NB4 (cell line): ENCODE measurements around the gene GGN.

Source experiments
- DNase-seq: peaks from one replicate; pipeline ENCODE4 v3.0.0; 2010; ENCODE audit warnings: low read depth
- H3K4me3 ChIP-seq: one replicate; pipeline ENCODE4 v1.5.1; 2011; ENCODE audit warnings: mild to moderate bottlenecking, low read depth, low read length, moderate library complexity
- CTCF ChIP-seq: IDR thresholded peaks from one replicate; pipeline ENCODE4 v1.5.1; 2012; ENCODE audit warnings: low read depth, low read length
- MAX ChIP-seq: IDR thresholded peaks from 2 replicates; pipeline ENCODE4 v1.6.1; 2011; ENCODE audit warnings: low read depth, low read length
- MYC ChIP-seq: IDR thresholded peaks from 2 replicates; pipeline ENCODE4 v1.6.1; 2011; ENCODE audit warnings: low read depth, low read length
- POLR2A ChIP-seq: IDR thresholded peaks from 2 replicates; pipeline ENCODE4 v1.6.1; 2011; ENCODE audit warnings: mild to moderate bottlenecking; ENCODE audit not compliant: insufficient read length; ENCODE audit errors: extremely low read depth

Gene GGN

GRCh38 chr19:38387550-38388348, at the start of gene GGN:
TSS of gene GGN (minus strand) at chr19:38388034. CDS start at chr19:38387261, 773 bp downstream.
- TF ChIP-seq MYC (no peak), POLR2A (no peak), MAX (no peak), CTCF (no peak)
- DNase-seq = peak; percentile 53
- no peak within 1 kb of the TSS for H3K4me3 ChIP-seq

- TF ChIP-seq MAX (no peak), CTCF (no peak), POLR2A (no peak), MYC (no peak)
- no peak for DNase-seq
- no peak overlapping the region for H3K4me3 ChIP-seq
Observed at GRCh38 chr19:38437295-38437694, 49.5 kb upstream of the GGN start.

GRCh38 chr19:38434549-38435051, 46.8 kb upstream of the GGN start:
- no peak for DNase-seq

GRCh38 chr19:38433268-38433733, 45.5 kb upstream of the GGN start, which contains the start of gene RYR1:
TSS of gene RYR1 (plus strand) at chr19:38433691. CDS start at chr19:38433830, 139 bp downstream.
- peak; percentile 33 for DNase-seq
- TF ChIP-seq CTCF (no peak), MAX (no peak), POLR2A (no peak), MYC (no peak)
- H3K4me3 ChIP-seq = no peak within 1 kb of the TSS

More at GRCh38 chr19:38434549-38435051, 46.8 kb upstream of the GGN start:
- TF ChIP-seq CTCF = no peak
- no peak for TF ChIP-seq MAX
- no peak for TF ChIP-seq POLR2A
- TF ChIP-seq MYC = no peak
- no peak overlapping the region for H3K4me3 ChIP-seq

- DNase-seq = no peak
- no peak for TF ChIP-seq POLR2A
- TF ChIP-seq MAX = no peak
- no peak for TF ChIP-seq MYC
- no peak for TF ChIP-seq CTCF
- no peak overlapping the region for H3K4me3 ChIP-seq
Observed at GRCh38 chr19:38430931-38431330, 43.1 kb upstream of the GGN start.
